AG04450 (cell line): ENCODE results near the gene OR1L8. TPM values are rescaled to one million over a fixed set of nuclear protein-coding genes. Genes with fewer than 3 reads are reported as not detected.

Source experiments
- CTCF ChIA-PET: fragments of 300-600, 350-600 bp; formaldehyde crosslinking; extraction: SDS; loops from one replicate; lab custom pipeline; 2022; ENCODE audit warnings: antibody characterized with exemption, inconsistent platforms; lab: Charles Lee
- POLR2A ChIA-PET: fragments of 350-600 bp; formaldehyde crosslinking; extraction: SDS; loops from one replicate; lab custom pipeline; 2021; ENCODE audit warnings: antibody characterized with exemption, inconsistent platforms; lab: Yijun Ruan, JAX
- DNase-seq: peaks from one replicate; pipeline ENCODE4 v3.0.0-alpha.2; 2011; ENCODE audit warnings: low read depth, low spot score
- H3K27ac ChIP-seq: one replicate; pipeline ENCODE4 v1.5.1; 2012; ENCODE audit warnings: low read depth, low read length, control low read depth
- H3K27me3 ChIP-seq: one replicate; pipeline ENCODE4 v1.6.0; 2012; ENCODE audit warnings: low read length; ENCODE audit not compliant: control insufficient read depth, insufficient read depth
- H3K4me3 ChIP-seq: 2 replicates; pipeline ENCODE4 v1.5.1; 2011; ENCODE audit warnings: mild to moderate bottlenecking, low read depth, low read length, control low read depth
- H3K9me3 ChIP-seq: 2 replicates; pipeline ENCODE4 v1.5.1; 2012; ENCODE audit warnings: low read length; ENCODE audit not compliant: control insufficient read depth, insufficient read depth
- polyA plus RNA-seq: library from polyadenylated mRNA; depleted of rRNA; stranded (reverse); fragments of >200 nt; gene quantifications from 2 replicates; pipeline ENCODE4 v1.2.3, GENCODE V29; 2011; rRNA removed
- TF ChIP-seq, protein P1 (sequence below): IDR thresholded peaks from 2 replicates; pipeline ENCODE4 v1.5.1; 2011; ENCODE audit warnings: low read depth, low read length, control low read depth, inconsistent platforms

OR1L8 gene
- polyA plus RNA-seq, 1 experiment: not detected

DNA sequence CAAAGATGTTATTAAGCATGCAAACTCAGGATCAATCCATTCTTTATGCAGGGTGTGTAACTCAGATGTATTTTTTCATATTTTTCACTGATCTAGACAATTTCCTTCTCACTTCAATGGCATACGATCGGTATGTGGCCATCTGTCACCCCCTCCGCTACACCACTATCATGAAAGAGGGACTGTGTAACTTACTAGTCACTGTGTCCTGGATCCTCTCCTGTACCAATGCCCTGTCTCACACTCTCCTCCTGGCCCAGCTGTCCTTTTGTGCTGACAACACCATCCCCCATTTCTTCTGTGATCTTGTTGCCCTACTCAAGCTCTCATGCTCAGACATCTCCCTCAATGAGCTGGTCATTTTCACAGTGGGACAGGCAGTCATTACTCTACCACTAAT, 63.8 kb downstream of the OR1L8 start:
- ChIA-PET POLR2A (no interaction called here), CTCF (no interaction called here)
- no peak overlapping the region for H3K27ac ChIP-seq

DNA sequence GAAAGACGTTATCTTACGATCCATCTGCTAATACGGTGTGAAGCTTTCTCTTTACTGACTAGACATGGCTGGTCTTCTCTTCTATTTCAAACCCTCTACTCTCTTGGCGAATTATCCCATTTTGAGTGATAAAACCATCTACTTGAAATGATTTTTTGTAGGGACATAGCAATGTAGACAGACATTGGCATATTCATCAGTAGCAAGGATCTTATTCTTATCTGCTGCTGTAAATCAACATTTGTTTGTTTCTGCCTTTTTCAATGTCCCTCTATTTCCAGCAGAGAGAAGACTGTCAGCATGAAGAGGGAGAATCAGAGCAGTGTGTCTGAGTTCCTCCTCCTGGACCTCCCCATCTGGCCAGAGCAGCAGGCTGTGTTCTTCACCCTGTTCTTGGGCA, 64.3 kb downstream of the OR1L8 start, which contains the start of gene OR1J4:
Gene OR1J4, plus strand, starts transcription at position 301 of the 400 bp plus-strand sequence. Its CDS starts 0 bp downstream, at position 301.
- no peak for DNase-seq
- CTCF ChIA-PET: no interaction called here
- Histone ChIP-seq H3K27me3 (no peaks in the 10 kb centered on the region), H3K4me3 (no peak within 1 kb of the TSS), H3K27ac (no peak within 1 kb of the TSS), H3K9me3 (no peaks in the 10 kb centered on the region)
- POLR2A ChIA-PET: no interaction called here
- TF ChIP-seq, protein P1, sequence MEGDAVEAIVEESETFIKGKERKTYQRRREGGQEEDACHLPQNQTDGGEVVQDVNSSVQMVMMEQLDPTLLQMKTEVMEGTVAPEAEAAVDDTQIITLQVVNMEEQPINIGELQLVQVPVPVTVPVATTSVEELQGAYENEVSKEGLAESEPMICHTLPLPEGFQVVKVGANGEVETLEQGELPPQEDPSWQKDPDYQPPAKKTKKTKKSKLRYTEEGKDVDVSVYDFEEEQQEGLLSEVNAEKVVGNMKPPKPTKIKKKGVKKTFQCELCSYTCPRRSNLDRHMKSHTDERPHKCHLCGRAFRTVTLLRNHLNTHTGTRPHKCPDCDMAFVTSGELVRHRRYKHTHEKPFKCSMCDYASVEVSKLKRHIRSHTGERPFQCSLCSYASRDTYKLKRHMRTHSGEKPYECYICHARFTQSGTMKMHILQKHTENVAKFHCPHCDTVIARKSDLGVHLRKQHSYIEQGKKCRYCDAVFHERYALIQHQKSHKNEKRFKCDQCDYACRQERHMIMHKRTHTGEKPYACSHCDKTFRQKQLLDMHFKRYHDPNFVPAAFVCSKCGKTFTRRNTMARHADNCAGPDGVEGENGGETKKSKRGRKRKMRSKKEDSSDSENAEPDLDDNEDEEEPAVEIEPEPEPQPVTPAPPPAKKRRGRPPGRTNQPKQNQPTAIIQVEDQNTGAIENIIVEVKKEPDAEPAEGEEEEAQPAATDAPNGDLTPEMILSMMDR: no peak

More for the DNA sequence above, 63.8 kb downstream of the OR1L8 start:
- DNase-seq: no peak
- H3K4me3 ChIP-seq: no peak overlapping the region
- TF ChIP-seq, protein P1: no peak
- H3K9me3 ChIP-seq: no peaks in the 10 kb centered on the region
- no peaks in the 10 kb centered on the region for H3K27me3 ChIP-seq

DNA sequence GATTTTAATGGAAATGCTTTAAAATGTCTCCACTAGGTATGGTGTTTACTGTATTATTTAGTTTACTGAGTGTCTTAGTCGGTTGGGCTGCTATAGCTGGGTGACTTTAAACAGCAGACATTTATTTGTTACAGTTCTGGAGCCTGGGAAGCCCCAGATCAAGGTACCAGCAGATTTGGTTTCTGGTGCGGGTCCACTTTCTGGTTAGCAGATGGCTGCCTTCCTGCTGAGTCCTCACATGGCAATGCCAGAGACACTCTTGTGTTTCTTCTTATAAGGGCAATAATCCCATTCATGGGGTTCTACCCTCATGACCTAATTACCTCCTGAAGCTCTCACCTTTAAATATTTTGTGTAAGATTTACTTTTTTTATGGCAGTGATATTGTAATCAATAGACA, 65.0 kb downstream of the OR1L8 start:
- Histone ChIP-seq H3K27me3 (no peaks in the 10 kb centered on the region), H3K4me3 (no peak overlapping the region), H3K9me3 (no peaks in the 10 kb centered on the region), H3K27ac (no peak overlapping the region)
- DNase-seq: no peak
- ChIA-PET CTCF (interaction anchor here (1.1 kb wide), 1 partner anchor 19 kb away, joined by 6 read pairs; no protein-coding TSS in a partner anchor), POLR2A (no interaction called here)
- TF ChIP-seq, protein P1: no peak

Other genes with a start within 250 kb of the OR1L8 start
- gene PTGS1, start 212.4 kb downstream of the OR1L8 start, polyA plus RNA-seq: 78.3 and 83.1 TPM in 2 replicates
- gene OR1J1, start 105.5 kb downstream of the OR1L8 start, polyA plus RNA-seq: not detected in 2 replicates
- 0.10 TPM in 1 of 2 replicates, not detected in the other for gene OR1J2, start 72.6 kb downstream of the OR1L8 start, polyA plus RNA-seq
- gene OR1J4, start 64.2 kb downstream of the OR1L8 start, polyA plus RNA-seq: 0.10 and 0.11 TPM in 2 replicates
- not detected in 2 replicates for gene OR1N1, start 56.1 kb downstream of the OR1L8 start, polyA plus RNA-seq
- gene OR1N2, start 30.3 kb downstream of the OR1L8 start, polyA plus RNA-seq: not detected in 2 replicates
- 0.14 and 0.31 TPM in 2 replicates for gene OR1Q1, start 31.4 kb upstream of the OR1L8 start, polyA plus RNA-seq
- not detected in 2 replicates for gene OR1B1, start 74.2 kb upstream of the OR1L8 start, polyA plus RNA-seq
- not detected in 2 replicates for gene OR1L1, start 78.3 kb upstream of the OR1L8 start, polyA plus RNA-seq
- not detected in 2 replicates for gene OR1L3, start 91.7 kb upstream of the OR1L8 start, polyA plus RNA-seq
- not detected in 2 replicates for gene OR1L4, start 140.6 kb upstream of the OR1L8 start, polyA plus RNA-seq
- gene OR1L6, start 158.9 kb upstream of the OR1L8 start, polyA plus RNA-seq: not detected in 2 replicates
- not detected in 2 replicates for gene OR5C1, start 205.5 kb upstream of the OR1L8 start, polyA plus RNA-seq
- gene OR1K1, start 216.7 kb upstream of the OR1L8 start, polyA plus RNA-seq: not detected in 2 replicates
- gene PDCL, start 245.2 kb upstream of the OR1L8 start, polyA plus RNA-seq: 15.5 and 18.7 TPM in 2 replicates